GM19099 (cell line): ENCODE results near the gene ZCCHC8.

ENCODE experiments used
- POLR2A ChIP-seq: IDR thresholded peaks from 3 replicates; pipeline ENCODE4 v1.6.1; 2011; ENCODE audit warnings: low read depth; ENCODE audit not compliant: insufficient read length; ENCODE audit errors: extremely low read depth

ZCCHC8 gene

GRCh38 chr12:122500685-122501488 is at the start of gene ZCCHC8:
Gene ZCCHC8, minus strand, starts transcription at chr12:122500932. Its CDS starts 92 bp downstream, at chr12:122500840.
- peak; percentile 83 for TF ChIP-seq POLR2A

- no peak for TF ChIP-seq POLR2A
Measured at GRCh38 chr12:122547330-122547729, 46.6 kb upstream of the ZCCHC8 start.

- TF ChIP-seq POLR2A, result no peak
Measured at GRCh38 chr12:122545855-122546254, 45.1 kb upstream of the ZCCHC8 start.

- TF ChIP-seq POLR2A, result no peak
Measured at GRCh38 chr12:122544537-122544936, 43.8 kb upstream of the ZCCHC8 start.

GRCh38 chr12:122538496-122538895 is 37.8 kb upstream of the ZCCHC8 start:
- no peak for TF ChIP-seq POLR2A

GRCh38 chr12:122537021-122537420 is 36.3 kb upstream of the ZCCHC8 start:
- no peak for TF ChIP-seq POLR2A

- TF ChIP-seq POLR2A, result no peak
Measured at GRCh38 chr12:122533856-122534255, 33.1 kb upstream of the ZCCHC8 start.

- no peak for TF ChIP-seq POLR2A
Measured at GRCh38 chr12:122528992-122529391, 28.3 kb upstream of the ZCCHC8 start.

GRCh38 chr12:122528582-122528981 is 27.9 kb upstream of the ZCCHC8 start:
- no peak for TF ChIP-seq POLR2A

- TF ChIP-seq POLR2A, result no peak
Measured at GRCh38 chr12:122527478-122527944, 26.8 kb upstream of the ZCCHC8 start.

GRCh38 chr12:122526683-122527477 is 26.1 kb upstream of the ZCCHC8 start, which contains the start of the genes KNTC1 and RSRC2:
Gene KNTC1, plus strand, starts transcription at chr12:122527249. Its CDS starts 2,815 bp downstream, at chr12:122530064.
Gene RSRC2, minus strand, starts transcription at chr12:122526936. Its CDS starts 83 bp downstream, at chr12:122526853.
- peak; percentile 99 for TF ChIP-seq POLR2A

GRCh38 chr12:122523846-122524718 is 23.4 kb upstream of the ZCCHC8 start:
- TF ChIP-seq POLR2A, result no peak

GRCh38 chr12:122523280-122523679 is 22.5 kb upstream of the ZCCHC8 start:
- no peak for TF ChIP-seq POLR2A

- TF ChIP-seq POLR2A, result no peak
Measured at GRCh38 chr12:122520676-122521075, 19.9 kb upstream of the ZCCHC8 start.

- TF ChIP-seq POLR2A, result no peak
Measured at GRCh38 chr12:122519418-122519817, 18.7 kb upstream of the ZCCHC8 start.
